Retinal pigment epithelial cell (primary cell): Measurements from ENCODE around the gene SCYL1.

ENCODE experiments used
- DNase-seq: peaks from one replicate; pipeline ENCODE4 v3.0.0-alpha.2; 2010; ENCODE audit warnings: low read depth
- H3K4me3 ChIP-seq: 2 replicates; pipeline ENCODE4 v1.5.1; 2011; ENCODE audit warnings: mild to moderate bottlenecking, low read length, control low read depth, moderate library complexity
- CTCF ChIP-seq: conservative IDR thresholded peaks from 2 replicates; pipeline ENCODE4 v1.5.1; 2011; ENCODE audit warnings: low read depth, low read length, control low read depth, inconsistent platforms

Gene SCYL1

GRCh38 chr11:65571420-65571819 is 46.5 kb downstream of the SCYL1 start:
- H3K4me3 ChIP-seq, result peak overlapping the region; percentile 94

GRCh38 chr11:65571940-65572339 is 47.1 kb downstream of the SCYL1 start:
- peak; percentile 63 for TF ChIP-seq CTCF
- DNase-seq, result no peak
- peak overlapping the region; percentile 94 for H3K4me3 ChIP-seq

More at GRCh38 chr11:65571420-65571819, 46.5 kb downstream of the SCYL1 start:
- TF ChIP-seq CTCF, result no peak
- no peak for DNase-seq

- no peak for TF ChIP-seq CTCF
- DNase-seq, result no peak
- peak within 1 kb of the TSS; percentile 94 for H3K4me3 ChIP-seq
These were observed 47.6 kb downstream of the SCYL1 start, which contains the start of gene FAM89B for GRCh38 chr11:65572356-65573051. FAM89B (plus strand) TSS chr11:65572538; CDS start chr11:65572670, 132 bp downstream.

- DNase-seq, result no peak
- peak overlapping the region; percentile 94 for H3K4me3 ChIP-seq
- no peak for TF ChIP-seq CTCF
These were observed 48.7 kb downstream of the SCYL1 start for GRCh38 chr11:65573391-65574079.

- TF ChIP-seq CTCF, result peak; percentile 60
- peak; percentile 76 for DNase-seq
- peak overlapping the region; percentile 94 for H3K4me3 ChIP-seq
These were observed 49.4 kb downstream of the SCYL1 start for GRCh38 chr11:65574109-65574810.

GRCh38 chr11:65574811-65575567 is 50.1 kb downstream of the SCYL1 start:
- peak overlapping the region; percentile 48 for H3K4me3 ChIP-seq
- DNase-seq, result no peak
- TF ChIP-seq CTCF, result no peak
